ENCODE data around the gene RPRD2.
A peak's percentile ranks its signal among the peaks of the same experiment; 100 is the strongest.

RPRD2 gene

DNA sequence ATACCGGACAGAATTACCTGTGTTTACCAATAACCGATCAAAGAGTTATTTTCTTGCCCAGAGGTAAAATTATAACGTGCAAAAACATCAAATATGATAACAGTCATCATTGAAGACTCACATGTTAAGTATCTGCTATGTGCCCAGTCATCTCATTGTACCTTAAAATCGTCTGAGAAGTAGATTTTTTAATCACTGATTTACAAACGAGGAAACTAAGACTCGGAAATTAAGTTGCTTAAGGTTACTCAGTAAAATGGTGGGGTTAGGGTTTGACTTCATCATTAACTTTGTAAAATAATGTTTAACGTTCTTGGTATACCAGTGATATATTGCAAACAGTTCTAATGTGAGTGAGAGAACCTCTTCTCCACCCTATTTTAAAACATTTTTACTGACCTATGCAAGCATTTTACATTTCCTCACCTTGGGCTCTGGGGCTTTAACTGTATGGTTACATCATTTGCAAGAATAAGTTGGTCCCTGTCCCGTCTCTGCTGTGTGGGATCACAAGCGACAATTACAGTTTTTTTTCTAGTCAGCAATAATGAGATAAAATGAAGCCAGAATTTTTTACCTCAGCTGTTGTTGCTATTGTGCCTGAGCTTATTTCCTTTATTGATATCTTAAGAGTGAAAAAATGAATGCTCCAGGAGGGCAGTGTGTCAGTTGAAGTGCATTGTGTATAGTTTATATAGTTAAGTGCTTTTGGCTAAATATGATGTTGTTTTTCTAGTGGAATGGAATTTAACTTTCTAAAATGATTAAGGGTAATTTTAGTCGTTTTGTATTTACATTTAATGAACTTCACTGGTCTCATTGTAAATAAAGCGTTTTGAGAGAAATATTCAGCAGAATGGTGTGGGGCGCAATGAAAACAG, 2.7 kb downstream of the RPRD2 start:
- Histone ChIP-seq H3K4me3 (ENCODE audit: low read depth, low read length) (peak overlapping the region; percentile 85), H3K27ac (peak overlapping the region; percentile 95), H3K27me3 (replicated peaks) (no peaks in the 10 kb centered on the region), H3K36me3 (replicated peaks) (no peaks in the 10 kb centered on the region)
- DNase-seq: no peak
- in situ Hi-C loops (cut with HindIII; ENCODE audit: low pct_ligation_motif_present, low sequenced_read_pairs): no loop called here
- TF ChIP-seq, protein P1, sequence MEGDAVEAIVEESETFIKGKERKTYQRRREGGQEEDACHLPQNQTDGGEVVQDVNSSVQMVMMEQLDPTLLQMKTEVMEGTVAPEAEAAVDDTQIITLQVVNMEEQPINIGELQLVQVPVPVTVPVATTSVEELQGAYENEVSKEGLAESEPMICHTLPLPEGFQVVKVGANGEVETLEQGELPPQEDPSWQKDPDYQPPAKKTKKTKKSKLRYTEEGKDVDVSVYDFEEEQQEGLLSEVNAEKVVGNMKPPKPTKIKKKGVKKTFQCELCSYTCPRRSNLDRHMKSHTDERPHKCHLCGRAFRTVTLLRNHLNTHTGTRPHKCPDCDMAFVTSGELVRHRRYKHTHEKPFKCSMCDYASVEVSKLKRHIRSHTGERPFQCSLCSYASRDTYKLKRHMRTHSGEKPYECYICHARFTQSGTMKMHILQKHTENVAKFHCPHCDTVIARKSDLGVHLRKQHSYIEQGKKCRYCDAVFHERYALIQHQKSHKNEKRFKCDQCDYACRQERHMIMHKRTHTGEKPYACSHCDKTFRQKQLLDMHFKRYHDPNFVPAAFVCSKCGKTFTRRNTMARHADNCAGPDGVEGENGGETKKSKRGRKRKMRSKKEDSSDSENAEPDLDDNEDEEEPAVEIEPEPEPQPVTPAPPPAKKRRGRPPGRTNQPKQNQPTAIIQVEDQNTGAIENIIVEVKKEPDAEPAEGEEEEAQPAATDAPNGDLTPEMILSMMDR (IDR thresholded peaks at IDR 0.05; ENCODE audit: low read depth, low read length, missing control alignments): no peak

DNA sequence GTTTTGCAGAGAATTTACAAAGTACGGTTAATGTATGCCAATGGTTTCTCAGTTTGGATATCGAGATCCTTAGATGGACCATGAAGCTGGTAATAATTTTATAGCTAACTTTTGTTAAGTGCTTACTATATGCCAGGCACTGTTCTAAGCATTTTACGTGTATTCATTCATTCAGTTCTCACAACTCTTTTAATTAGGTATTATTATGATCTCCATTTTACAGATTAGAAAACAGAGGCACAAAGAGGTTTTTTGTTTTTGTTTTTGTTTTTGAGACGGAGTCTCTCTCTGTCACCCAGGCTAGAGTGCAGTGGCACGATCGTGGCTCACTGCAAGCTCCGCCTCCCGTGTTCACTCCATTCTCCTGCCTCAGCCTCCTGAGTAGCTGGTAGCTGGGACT, 7.2 kb downstream of the RPRD2 start:
- Histone ChIP-seq H3K36me3 (replicated peaks) (no peaks in the 10 kb centered on the region), H3K4me3 (ENCODE audit: low read depth, low read length) (no peak overlapping the region), H3K27ac (no peak overlapping the region), H3K27me3 (replicated peaks) (no peaks in the 10 kb centered on the region)
- no peak for DNase-seq
- in situ Hi-C loops (cut with HindIII; ENCODE audit: low pct_ligation_motif_present, low sequenced_read_pairs): no loop called here
- TF ChIP-seq, protein P1 (IDR thresholded peaks at IDR 0.05; ENCODE audit: low read depth, low read length, missing control alignments): no peak

DNA sequence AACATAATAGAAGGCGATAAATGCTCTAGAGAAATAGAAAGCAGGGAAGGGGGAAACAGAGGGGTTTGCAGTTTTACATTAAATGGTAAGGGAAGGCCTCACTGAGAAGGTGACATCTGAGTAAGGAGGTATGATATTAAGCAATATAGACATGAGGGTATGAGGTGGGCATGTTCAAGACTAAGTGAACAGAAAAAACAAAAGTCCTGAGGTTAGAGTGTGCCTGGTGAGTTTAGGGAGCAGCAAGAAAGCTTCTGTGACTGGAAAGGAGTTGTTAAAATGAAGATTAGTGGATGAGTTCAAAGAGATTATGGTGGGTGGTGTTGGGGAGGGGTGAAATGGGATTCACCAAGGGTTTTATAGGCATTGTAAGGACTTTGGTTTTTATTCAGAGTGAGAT, 8.6 kb downstream of the RPRD2 start:
- no peaks in the 10 kb centered on the region for H3K27me3 ChIP-seq (replicated peaks)
- H3K27ac ChIP-seq: no peak overlapping the region
- TF ChIP-seq, protein P1 (IDR thresholded peaks at IDR 0.05; ENCODE audit: low read depth, low read length, missing control alignments): no peak
- no peak for DNase-seq
- in situ Hi-C loops (cut with HindIII; ENCODE audit: low pct_ligation_motif_present, low sequenced_read_pairs): no loop called here
- H3K4me3 ChIP-seq (ENCODE audit: low read depth, low read length): no peak overlapping the region
- H3K36me3 ChIP-seq (replicated peaks): no peaks in the 10 kb centered on the region

DNA sequence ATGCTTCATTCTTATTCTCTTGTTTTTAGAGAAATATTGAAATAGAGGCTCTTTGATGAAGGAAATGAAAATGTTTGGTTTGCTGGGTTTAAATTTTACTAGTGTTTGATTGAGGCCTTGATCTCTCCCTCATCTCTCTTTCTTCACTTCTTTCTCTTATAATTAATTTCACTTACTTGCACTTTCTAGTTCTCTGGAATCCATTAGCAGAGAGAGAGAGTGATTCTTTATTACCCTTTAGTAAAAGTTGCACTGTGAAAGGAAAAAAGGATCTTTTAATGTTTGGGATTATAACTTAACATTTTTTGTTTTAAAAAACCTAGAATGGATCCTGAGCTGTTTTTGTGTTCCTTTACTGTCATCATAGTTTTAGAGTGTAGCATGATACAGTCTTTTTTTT, 12.2 kb downstream of the RPRD2 start:
- DNase-seq: no peak
- in situ Hi-C loops (cut with HindIII; ENCODE audit: low pct_ligation_motif_present, low sequenced_read_pairs): no loop called here
- TF ChIP-seq, protein P1 (IDR thresholded peaks at IDR 0.05; ENCODE audit: low read depth, low read length, missing control alignments): no peak
- Histone ChIP-seq H3K4me3 (ENCODE audit: low read depth, low read length) (no peak overlapping the region), H3K36me3 (replicated peaks) (no peaks in the 10 kb centered on the region), H3K27me3 (replicated peaks) (no peaks in the 10 kb centered on the region), H3K27ac (no peak overlapping the region)

DNA sequence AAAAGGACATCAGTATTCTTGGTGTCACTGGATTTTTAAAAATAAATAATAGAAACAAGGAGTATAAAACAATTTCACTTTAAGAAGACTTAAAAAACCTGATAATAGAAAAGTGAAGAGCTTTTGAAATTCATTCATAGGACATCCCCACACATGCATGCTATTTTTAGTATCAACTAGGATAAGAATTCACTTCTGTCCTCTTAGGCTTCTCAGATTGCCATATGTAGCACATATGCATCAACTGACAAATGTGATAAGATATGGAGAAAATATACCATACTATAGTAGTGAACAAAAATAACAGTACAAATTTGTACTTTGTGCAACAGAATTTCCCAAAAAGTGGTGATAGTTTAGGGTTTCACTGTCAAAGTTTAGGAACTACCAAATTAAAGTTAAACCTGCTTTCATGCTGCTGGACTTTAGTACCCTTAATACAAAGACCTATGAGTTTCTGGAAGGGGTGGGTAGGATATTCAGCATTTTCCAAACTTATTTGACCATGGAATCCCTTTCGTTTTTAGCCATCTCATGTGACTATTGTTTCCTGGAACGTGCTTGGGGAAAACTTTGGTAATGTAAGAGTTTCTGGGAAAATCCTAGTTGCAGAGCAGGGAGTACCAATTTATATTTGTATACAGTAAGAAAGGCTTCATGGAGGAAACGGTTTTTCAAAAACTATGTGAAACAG, 19.8 kb downstream of the RPRD2 start:
- in situ Hi-C loops (cut with HindIII; ENCODE audit: low pct_ligation_motif_present, low sequenced_read_pairs): no loop called here
- TF ChIP-seq, protein P1 (IDR thresholded peaks at IDR 0.05; ENCODE audit: low read depth, low read length, missing control alignments): no peak
- H3K27me3 ChIP-seq (replicated peaks): no peaks in the 10 kb centered on the region
- H3K4me3 ChIP-seq (ENCODE audit: low read depth, low read length): no peak overlapping the region
- no peak overlapping the region for H3K27ac ChIP-seq
- no peak for DNase-seq
- H3K36me3 ChIP-seq (replicated peaks): no peaks in the 10 kb centered on the region

Data from brain microvascular endothelial cell (primary cell).